Natural killer cell (primary cell): ENCODE results near the gene WWC2. TPM values are rescaled to one million over a fixed set of nuclear protein-coding genes. Genes with fewer than 3 reads are reported as not detected.

ENCODE experiments used
- ATAC-seq, 3 donors: fragments of 150-1000 bp in 2 of 3; fragments of 200-7000 bp in 1 of 3; cut with Tn5 transposase; 1 replicate in 1 of 3; 2 replicates in 2 of 3; pipeline ENCODE4 v1.10.0; 2021; ENCODE audit warnings: mild to moderate bottlenecking in 2 of 3, moderate library complexity in 2 of 3
- DNase-seq, 2 donors: peaks; one replicate each; pipeline versions ENCODE4 v3.0.0 to v3.0.0-alpha.2; 2013 to 2021; ENCODE audit warnings: mixed read lengths in 1 of 2
- H3K27ac ChIP-seq: one replicate; pipeline ENCODE4 v1.5.1; 2013; ENCODE audit warnings: mild to moderate bottlenecking, low read length
- H3K27me3 ChIP-seq: one replicate; pipeline ENCODE4 v1.6.1; 2013; ENCODE audit warnings: low read length; ENCODE audit not compliant: control insufficient read depth, insufficient read depth
- H3K36me3 ChIP-seq: one replicate; pipeline ENCODE4 v1.6.1; 2013; ENCODE audit warnings: low read length; ENCODE audit not compliant: control insufficient read depth, insufficient read depth
- H3K4me1 ChIP-seq: one replicate; pipeline ENCODE4 v1.6.1; 2013; ENCODE audit warnings: low read length; ENCODE audit not compliant: control insufficient read depth, insufficient read depth
- H3K4me3 ChIP-seq: one replicate; pipeline ENCODE4 v1.5.1; 2013; ENCODE audit warnings: low read length
- H3K9me3 ChIP-seq: one replicate; pipeline ENCODE4 v1.6.1; 2013; ENCODE audit warnings: low read length; ENCODE audit not compliant: control insufficient read depth, insufficient read depth
- H3K27ac Mint-ChIP-seq, 2 donors: one replicate each; pipeline ENCODE4 v1.8.0; 2022; ENCODE audit warnings: mild to moderate bottlenecking in 2 of 2, mixed read lengths in 2 of 2, moderate library complexity in 1 of 2
- H3K27me3 Mint-ChIP-seq, 2 donors: one replicate each; pipeline ENCODE4 v1.8.0; 2022; ENCODE audit warnings: low read depth in 2 of 2, mixed read lengths in 2 of 2
- H3K36me3 Mint-ChIP-seq: one replicate; pipeline ENCODE4 v1.8.0; 2022; ENCODE audit warnings: mixed read lengths
- H3K4me1 Mint-ChIP-seq, 2 donors: one replicate each; pipeline ENCODE4 v1.8.0; 2022; ENCODE audit warnings: mixed read lengths in 2 of 2
- H3K4me3 Mint-ChIP-seq: one replicate; pipeline ENCODE4 v1.8.0; 2022; ENCODE audit warnings: mild to moderate bottlenecking, moderate library complexity, mixed read lengths
- H3K9me3 Mint-ChIP-seq, 2 donors: one replicate each; pipeline ENCODE4 v1.8.0; 2022; ENCODE audit warnings: mixed read lengths in 2 of 2
- WGBS: methylation state at CpG from one replicate; pipeline ENCODE4 v1.1.7; 2013; ENCODE audit warnings: missing lambda C conversion rate; ENCODE audit not compliant: insufficient coverage; 5-methylcytosine and 5-hydroxymethylcytosine counted together
- intact Hi-C: fragments of 100-400 bp; cut with micrococcal nuclease; formaldehyde crosslinking; loops from one replicate; pipeline ENCODE4 v1.14.2; 2022
- total RNA-seq, 4 donors: library from RNA; stranded (reverse); fragments of 120-200 nt in 1 of 4; gene quantifications; one replicate each; pipeline versions ENCODE4 v1.2.3 to v1.2.4, GENCODE V29; 2013 to 2022
- TF ChIP-seq, protein P1 (sequence below): fragments of 200-600 bp; IDR thresholded peaks from one replicate; pipeline ENCODE4 v1.8.0; 2022; ENCODE audit warnings: antibody characterized with exemption

The WWC2 gene
- total RNA-seq, 3 donors from 2014 or later (not counting 1 experiment from before 2014, with no cell fraction given), result 8.2 to 22.7 (median 9.2) TPM

- H3K4me3 Mint-ChIP-seq, result no peak overlapping the region
- H3K36me3 ChIP-seq, result no peaks in the 10 kb centered on the region
- TF ChIP-seq, protein P1, sequence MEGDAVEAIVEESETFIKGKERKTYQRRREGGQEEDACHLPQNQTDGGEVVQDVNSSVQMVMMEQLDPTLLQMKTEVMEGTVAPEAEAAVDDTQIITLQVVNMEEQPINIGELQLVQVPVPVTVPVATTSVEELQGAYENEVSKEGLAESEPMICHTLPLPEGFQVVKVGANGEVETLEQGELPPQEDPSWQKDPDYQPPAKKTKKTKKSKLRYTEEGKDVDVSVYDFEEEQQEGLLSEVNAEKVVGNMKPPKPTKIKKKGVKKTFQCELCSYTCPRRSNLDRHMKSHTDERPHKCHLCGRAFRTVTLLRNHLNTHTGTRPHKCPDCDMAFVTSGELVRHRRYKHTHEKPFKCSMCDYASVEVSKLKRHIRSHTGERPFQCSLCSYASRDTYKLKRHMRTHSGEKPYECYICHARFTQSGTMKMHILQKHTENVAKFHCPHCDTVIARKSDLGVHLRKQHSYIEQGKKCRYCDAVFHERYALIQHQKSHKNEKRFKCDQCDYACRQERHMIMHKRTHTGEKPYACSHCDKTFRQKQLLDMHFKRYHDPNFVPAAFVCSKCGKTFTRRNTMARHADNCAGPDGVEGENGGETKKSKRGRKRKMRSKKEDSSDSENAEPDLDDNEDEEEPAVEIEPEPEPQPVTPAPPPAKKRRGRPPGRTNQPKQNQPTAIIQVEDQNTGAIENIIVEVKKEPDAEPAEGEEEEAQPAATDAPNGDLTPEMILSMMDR, result no peak
- DNase-seq (no peak), ATAC-seq (no peak)
- H3K27ac Mint-ChIP-seq, result no peak overlapping the region
- no peaks in the 10 kb centered on the region for H3K27me3 Mint-ChIP-seq
- no peaks in the 10 kb centered on the region for H3K9me3 Mint-ChIP-seq
- H3K4me1 ChIP-seq, result no peaks in the 10 kb centered on the region
- intact Hi-C loops, result no loop called here
- no peak overlapping the region for H3K4me3 ChIP-seq
- WGBS, result 84% methylated on average over 6 of the region's 6 CpGs
- H3K27me3 ChIP-seq, result no peaks in the 10 kb centered on the region
- no peaks in the 10 kb centered on the region for H3K36me3 Mint-ChIP-seq
- H3K9me3 ChIP-seq, result no peaks in the 10 kb centered on the region
- peaks cover 9 to 10% of the 10 kb centered on the region in 2 donors for H3K4me1 Mint-ChIP-seq
- no peak overlapping the region for H3K27ac ChIP-seq
Measured at GRCh38 chr4:183257808-183258207, 158.8 kb downstream of the WWC2 start.

DNA sequence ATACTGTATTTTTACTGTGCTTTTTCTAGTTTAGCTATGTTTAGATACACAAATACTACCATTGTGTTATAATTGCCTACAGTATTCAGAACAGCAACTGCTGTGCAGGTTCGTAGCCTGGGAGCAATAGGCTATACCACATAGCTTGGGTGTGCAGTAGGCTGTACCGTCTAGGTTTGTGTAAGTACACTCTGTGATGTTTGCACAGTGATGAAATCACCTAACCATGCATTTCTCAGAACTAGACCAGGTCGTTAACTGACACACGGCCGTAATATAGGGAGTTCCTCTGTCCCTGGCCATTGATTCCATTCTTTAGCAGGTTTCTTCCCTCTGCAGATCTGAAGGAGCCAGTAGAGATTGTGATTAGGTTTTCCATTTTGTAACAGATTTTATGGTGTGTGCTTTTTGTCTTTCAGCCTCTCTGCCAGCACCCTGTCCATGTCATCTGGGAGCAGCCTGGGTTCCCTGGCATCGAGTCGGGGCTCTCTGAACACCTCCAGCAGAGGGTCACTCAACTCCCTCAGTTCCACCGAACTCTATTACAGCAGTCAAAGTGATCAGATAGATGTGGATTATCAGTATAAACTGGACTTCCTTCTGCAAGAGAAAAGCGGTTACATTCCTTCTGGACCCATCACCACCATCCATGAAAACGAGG is 161.6 kb downstream of the WWC2 start:
- no peak overlapping the region for H3K4me3 Mint-ChIP-seq
- no peak overlapping the region for H3K27ac Mint-ChIP-seq
- peaks cover 9 to 11% of the 10 kb centered on the region in 2 donors for H3K4me1 Mint-ChIP-seq
- H3K36me3 Mint-ChIP-seq, result no peaks in the 10 kb centered on the region
- Histone ChIP-seq H3K27ac (no peak overlapping the region), H3K27me3 (no peaks in the 10 kb centered on the region), H3K9me3 (no peaks in the 10 kb centered on the region), H3K36me3 (no peaks in the 10 kb centered on the region), H3K4me3 (no peak overlapping the region), H3K4me1 (no peaks in the 10 kb centered on the region)
- TF ChIP-seq, protein P1, result no peak
- DNase-seq, result no peak
- no peak for ATAC-seq
- no peaks in the 10 kb centered on the region for H3K9me3 Mint-ChIP-seq
- peaks cover 0 to 3% of the 10 kb centered on the region in 2 donors for H3K27me3 Mint-ChIP-seq
- intact Hi-C loops, result no loop called here
- 85% methylated on average over 8 of the region's 10 CpGs for WGBS

DNA sequence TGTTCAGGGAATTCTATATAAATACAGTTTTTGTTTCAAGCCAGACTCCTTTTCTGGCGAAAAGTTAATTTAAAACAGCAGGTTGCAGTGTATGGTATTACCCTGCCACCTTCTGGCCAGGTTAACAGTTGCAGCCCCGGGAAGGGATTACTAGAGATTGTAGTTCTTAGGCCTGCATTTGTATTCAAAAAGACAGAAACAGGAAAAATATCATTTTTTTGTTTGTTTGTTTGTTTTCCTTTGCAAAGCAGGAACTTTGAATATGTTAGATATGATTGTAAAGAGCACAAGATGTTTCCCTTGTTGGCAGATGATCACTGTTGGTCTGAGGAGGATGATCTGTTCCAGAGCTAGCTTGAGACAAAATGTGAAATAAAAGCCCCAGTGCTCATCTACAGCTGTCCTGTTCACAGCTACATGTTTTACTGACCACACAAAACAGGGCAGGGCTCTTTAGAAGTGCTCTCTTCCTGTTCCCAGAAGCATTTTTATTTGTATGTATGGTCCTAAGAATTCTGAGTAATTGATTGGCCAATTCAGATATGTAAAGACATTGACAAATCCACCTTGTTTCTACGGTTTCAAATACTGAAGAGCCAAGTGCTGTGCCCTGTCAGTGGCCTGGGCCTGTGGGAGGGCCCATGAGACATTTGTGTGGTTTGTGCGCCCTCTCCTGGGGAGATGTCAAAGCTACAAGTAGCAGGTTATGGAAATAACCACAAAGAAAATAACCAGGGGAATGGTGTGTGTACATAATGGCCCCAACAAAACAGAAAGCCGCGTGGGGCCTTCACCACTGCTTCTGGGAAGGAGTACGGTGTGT is 163.1 kb downstream of the WWC2 start:
- Mint-ChIP-seq H3K4me3 (no peak overlapping the region), H3K27me3 (peaks cover 0 to 3% of the 10 kb centered on the region in 2 donors), H3K4me1 (peaks cover 9 to 11% of the 10 kb centered on the region in 2 donors), H3K36me3 (no peaks in the 10 kb centered on the region), H3K27ac (peak overlapping the region; percentile 58), H3K9me3 (no peaks in the 10 kb centered on the region)
- H3K4me1 ChIP-seq, result no peaks in the 10 kb centered on the region
- intact Hi-C loops, result loop anchor here (1.0 kb wide), 2 partner anchors 189 to 324 kb away; no protein-coding TSS in a partner anchor
- TF ChIP-seq, protein P1, result peak; percentile 75
- peak overlapping the region; percentile 21 for H3K27ac ChIP-seq
- ATAC-seq, result peak; percentile 92 to 97 (median 96)
- WGBS, result 16% methylated on average over 7 of the region's 7 CpGs
- H3K36me3 ChIP-seq, result no peaks in the 10 kb centered on the region
- no peaks in the 10 kb centered on the region for H3K9me3 ChIP-seq
- no peaks in the 10 kb centered on the region for H3K27me3 ChIP-seq
- H3K4me3 ChIP-seq, result no peak overlapping the region
- DNase-seq, result peak; percentile 66 to 82
